ENCODE results near the gene NDST4.

Gene NDST4

GRCh38 chr4:115113506-115114106 lies at the start of gene NDST4:
Gene NDST4, minus strand, starts transcription at chr4:115113620. Its CDS starts 36,584 bp downstream, at chr4:115077036.
- H3K27me3 ChIP-seq (ENCODE audit: control insufficient read depth, insufficient read depth, low read length): no peaks in the 10 kb centered on the region
- no peak within 1 kb of the TSS for H3K27ac ChIP-seq (ENCODE audit: low read depth, low read length)
- H3K4me1 ChIP-seq (ENCODE audit: control insufficient read depth, insufficient read depth, low read length): no peaks in the 10 kb centered on the region
- no peaks in the 10 kb centered on the region for H3K36me3 ChIP-seq (ENCODE audit: control insufficient read depth, insufficient read depth, low read length)
- no peak within 1 kb of the TSS for H3K9ac ChIP-seq (ENCODE audit: low read length)
- H3K4me3 ChIP-seq (ENCODE audit: low read length): peak within 1 kb of the TSS; percentile 25

DNA sequence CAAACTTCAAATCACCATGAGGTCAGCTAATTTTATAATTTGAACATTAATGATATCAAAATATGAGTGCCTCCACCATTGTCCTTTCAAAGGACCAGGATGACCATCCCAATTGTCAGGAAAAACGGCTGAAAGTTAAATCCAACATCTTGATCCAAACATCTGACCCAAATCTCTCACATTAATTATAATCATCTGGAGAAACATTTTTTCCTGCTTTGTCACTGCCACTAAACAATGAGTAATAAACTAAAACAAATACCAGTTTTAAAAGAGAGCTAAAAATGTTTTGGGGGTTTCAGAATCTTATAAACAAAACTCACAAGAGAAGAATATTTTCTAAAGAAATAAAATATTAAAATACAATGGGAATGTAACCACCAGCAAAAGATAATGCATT lies 45.7 kb upstream of the NDST4 start:
- no peaks in the 10 kb centered on the region for H3K4me1 ChIP-seq (ENCODE audit: control insufficient read depth, insufficient read depth, low read length)
- H3K4me3 ChIP-seq (ENCODE audit: low read length): no peak overlapping the region
- no peak overlapping the region for H3K27ac ChIP-seq (ENCODE audit: low read depth, low read length)
- no peak overlapping the region for H3K9ac ChIP-seq (ENCODE audit: low read length)
- H3K27me3 ChIP-seq (ENCODE audit: control insufficient read depth, insufficient read depth, low read length): no peaks in the 10 kb centered on the region
- H3K36me3 ChIP-seq (ENCODE audit: control insufficient read depth, insufficient read depth, low read length): no peaks in the 10 kb centered on the region

GRCh38 chr4:115158296-115158695 lies 44.9 kb upstream of the NDST4 start:
- Histone ChIP-seq H3K27ac (ENCODE audit: low read depth, low read length) (no peak overlapping the region), H3K36me3 (ENCODE audit: control insufficient read depth, insufficient read depth, low read length) (no peaks in the 10 kb centered on the region), H3K27me3 (ENCODE audit: control insufficient read depth, insufficient read depth, low read length) (no peaks in the 10 kb centered on the region), H3K9ac (ENCODE audit: low read length) (no peak overlapping the region), H3K4me1 (ENCODE audit: control insufficient read depth, insufficient read depth, low read length) (no peaks in the 10 kb centered on the region), H3K4me3 (ENCODE audit: low read length) (no peak overlapping the region)

DNA sequence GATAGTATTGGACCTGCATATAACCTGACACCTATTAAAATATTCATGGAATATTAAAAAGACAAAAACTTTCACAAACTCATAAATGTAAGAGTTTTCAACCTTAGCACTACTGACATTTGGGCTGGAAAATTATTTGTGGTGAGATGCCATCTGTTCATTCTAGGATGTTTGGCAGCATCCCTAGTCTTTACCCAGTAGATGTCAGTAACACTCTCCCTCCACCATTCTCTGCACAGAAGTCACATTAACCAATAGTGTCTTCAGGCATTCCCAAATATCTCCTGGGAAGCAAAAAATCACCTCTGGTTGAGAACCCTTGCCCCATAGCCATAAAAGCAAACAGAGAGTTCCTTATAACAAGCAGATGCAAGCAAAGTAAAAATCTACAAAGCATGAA lies 41.4 kb upstream of the NDST4 start:
- H3K27me3 ChIP-seq (ENCODE audit: control insufficient read depth, insufficient read depth, low read length): no peaks in the 10 kb centered on the region
- H3K4me3 ChIP-seq (ENCODE audit: low read length): no peak overlapping the region
- no peaks in the 10 kb centered on the region for H3K4me1 ChIP-seq (ENCODE audit: control insufficient read depth, insufficient read depth, low read length)
- no peak overlapping the region for H3K9ac ChIP-seq (ENCODE audit: low read length)
- no peaks in the 10 kb centered on the region for H3K36me3 ChIP-seq (ENCODE audit: control insufficient read depth, insufficient read depth, low read length)
- no peak overlapping the region for H3K27ac ChIP-seq (ENCODE audit: low read depth, low read length)

DNA sequence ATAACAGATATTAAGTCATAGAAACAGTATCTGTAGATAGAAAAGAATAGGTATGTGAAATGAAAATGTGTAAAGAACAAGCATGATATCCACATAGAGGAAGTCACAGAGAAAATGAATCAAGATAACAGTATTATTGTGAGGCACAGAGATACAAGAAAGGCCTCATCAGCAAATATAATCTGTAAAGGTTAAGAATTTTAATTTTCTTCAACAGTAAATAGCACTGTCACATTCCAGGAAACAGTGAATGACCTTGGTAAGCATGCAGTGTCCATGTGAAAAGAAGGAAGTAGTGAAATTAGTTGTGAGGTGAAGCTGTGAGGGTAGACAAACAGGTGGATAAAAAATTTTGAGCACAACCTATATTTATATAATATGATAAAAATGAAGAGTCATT lies 39.5 kb upstream of the NDST4 start:
- Histone ChIP-seq H3K27me3 (ENCODE audit: control insufficient read depth, insufficient read depth, low read length) (no peaks in the 10 kb centered on the region), H3K27ac (ENCODE audit: low read depth, low read length) (no peak overlapping the region)

GRCh38 chr4:115152081-115152480 lies 38.7 kb upstream of the NDST4 start:
- Histone ChIP-seq H3K27me3 (ENCODE audit: control insufficient read depth, insufficient read depth, low read length) (no peaks in the 10 kb centered on the region), H3K27ac (ENCODE audit: low read depth, low read length) (no peak overlapping the region), H3K4me1 (ENCODE audit: control insufficient read depth, insufficient read depth, low read length) (no peaks in the 10 kb centered on the region), H3K36me3 (ENCODE audit: control insufficient read depth, insufficient read depth, low read length) (no peaks in the 10 kb centered on the region), H3K9ac (ENCODE audit: low read length) (no peak overlapping the region), H3K4me3 (ENCODE audit: low read length) (no peak overlapping the region)

More for the DNA sequence above, 39.5 kb upstream of the NDST4 start:
- Histone ChIP-seq H3K36me3 (ENCODE audit: control insufficient read depth, insufficient read depth, low read length) (no peaks in the 10 kb centered on the region), H3K4me3 (ENCODE audit: low read length) (no peak overlapping the region), H3K9ac (ENCODE audit: low read length) (no peak overlapping the region), H3K4me1 (ENCODE audit: control insufficient read depth, insufficient read depth, low read length) (no peaks in the 10 kb centered on the region)

GRCh38 chr4:115149106-115149505 lies 35.7 kb upstream of the NDST4 start:
- Histone ChIP-seq H3K27me3 (ENCODE audit: control insufficient read depth, insufficient read depth, low read length) (no peaks in the 10 kb centered on the region), H3K27ac (ENCODE audit: low read depth, low read length) (no peak overlapping the region), H3K9ac (ENCODE audit: low read length) (no peak overlapping the region), H3K4me1 (ENCODE audit: control insufficient read depth, insufficient read depth, low read length) (no peaks in the 10 kb centered on the region), H3K36me3 (ENCODE audit: control insufficient read depth, insufficient read depth, low read length) (no peaks in the 10 kb centered on the region), H3K4me3 (ENCODE audit: low read length) (no peak overlapping the region)

DNA sequence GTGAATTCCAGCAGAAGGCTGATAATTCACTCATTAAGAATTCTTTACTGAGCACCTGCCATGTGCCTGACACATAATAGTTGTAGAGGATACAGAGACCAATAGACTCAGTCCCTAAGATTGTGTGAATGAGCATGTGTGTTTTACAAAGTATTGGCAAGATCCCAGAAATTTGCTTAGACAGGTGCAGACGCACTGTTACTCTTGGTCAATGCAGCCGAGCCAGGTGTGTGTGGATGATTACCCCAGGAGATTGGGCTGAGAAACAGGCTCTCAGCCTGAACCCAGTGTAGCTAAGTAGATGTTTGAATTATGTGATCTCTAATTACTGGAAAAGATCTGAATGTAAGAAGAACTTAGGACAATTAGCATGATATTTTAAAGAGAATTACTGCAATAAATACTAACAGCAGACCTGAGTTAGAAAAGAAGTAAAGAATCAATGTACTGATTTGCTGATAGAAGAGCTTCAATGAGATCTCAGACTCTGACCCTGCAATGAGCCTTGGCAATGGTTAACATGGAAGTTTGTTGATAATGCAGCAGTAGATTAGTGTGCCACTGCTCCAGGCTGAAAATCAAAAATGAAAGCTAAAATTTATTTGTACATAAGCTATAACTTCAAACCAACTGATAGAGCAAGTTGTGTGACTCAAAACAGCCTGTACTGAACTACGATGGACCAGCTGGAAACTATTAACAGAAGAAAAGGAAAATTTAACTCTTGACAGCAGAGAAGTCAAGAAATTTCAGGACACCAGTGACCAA lies 32.2 kb upstream of the NDST4 start:
- H3K4me1 ChIP-seq (ENCODE audit: control insufficient read depth, insufficient read depth, low read length): no peaks in the 10 kb centered on the region
- H3K27me3 ChIP-seq (ENCODE audit: control insufficient read depth, insufficient read depth, low read length): no peaks in the 10 kb centered on the region

GRCh38 chr4:115128037-115128436 lies 14.6 kb upstream of the NDST4 start:
- Histone ChIP-seq H3K4me1 (ENCODE audit: control insufficient read depth, insufficient read depth, low read length) (peaks cover 2% of the 10 kb centered on the region), H3K27me3 (ENCODE audit: control insufficient read depth, insufficient read depth, low read length) (no peaks in the 10 kb centered on the region), H3K4me3 (ENCODE audit: low read length) (no peak overlapping the region), H3K36me3 (ENCODE audit: control insufficient read depth, insufficient read depth, low read length) (no peaks in the 10 kb centered on the region), H3K9ac (ENCODE audit: low read length) (no peak overlapping the region), H3K27ac (ENCODE audit: low read depth, low read length) (no peak overlapping the region)

More for the DNA sequence above, 32.2 kb upstream of the NDST4 start:
- no peaks in the 10 kb centered on the region for H3K36me3 ChIP-seq (ENCODE audit: control insufficient read depth, insufficient read depth, low read length)
- no peak overlapping the region for H3K4me3 ChIP-seq (ENCODE audit: low read length)
- no peak overlapping the region for H3K9ac ChIP-seq (ENCODE audit: low read length)
- H3K27ac ChIP-seq (ENCODE audit: low read depth, low read length): no peak overlapping the region

- H3K4me1 ChIP-seq (ENCODE audit: control insufficient read depth, insufficient read depth, low read length): peaks cover 2% of the 10 kb centered on the region
- H3K36me3 ChIP-seq (ENCODE audit: control insufficient read depth, insufficient read depth, low read length): no peaks in the 10 kb centered on the region
- no peak overlapping the region for H3K4me3 ChIP-seq (ENCODE audit: low read length)
- no peak overlapping the region for H3K27ac ChIP-seq (ENCODE audit: low read depth, low read length)
- no peak overlapping the region for H3K9ac ChIP-seq (ENCODE audit: low read length)
- no peaks in the 10 kb centered on the region for H3K27me3 ChIP-seq (ENCODE audit: control insufficient read depth, insufficient read depth, low read length)
These were observed 13.1 kb upstream of the NDST4 start for GRCh38 chr4:115126491-115126890.

DNA sequence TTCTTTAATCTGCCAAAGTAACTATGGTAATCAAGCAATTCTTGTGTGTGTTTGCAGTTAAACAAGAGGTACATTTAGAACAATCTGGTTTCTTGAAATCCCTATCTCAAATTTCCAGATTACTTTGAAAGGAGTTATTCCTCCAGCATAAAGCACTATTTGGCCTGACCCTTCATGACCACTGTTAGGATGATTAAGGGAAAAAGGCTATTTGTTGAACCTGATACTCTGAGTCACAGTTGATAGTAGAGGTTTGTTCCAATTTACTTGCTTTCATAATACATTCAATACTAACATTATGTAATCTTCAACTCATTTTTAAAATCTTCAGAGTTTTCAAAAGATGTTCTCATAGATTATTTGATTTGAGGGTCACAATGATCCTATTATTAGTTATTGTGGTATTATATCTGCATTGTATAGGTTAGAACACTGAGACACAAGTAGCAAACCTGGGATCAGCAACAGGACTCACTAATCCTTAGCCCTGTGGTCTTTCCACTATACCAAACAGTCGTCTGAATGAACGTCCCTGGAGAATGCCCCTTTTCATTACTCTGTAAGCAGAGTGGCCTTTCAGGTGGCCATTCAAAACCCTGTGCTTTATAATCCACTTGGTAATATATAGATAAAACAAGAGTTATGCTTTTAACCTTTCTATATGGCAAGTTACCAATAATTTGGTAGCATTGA lies 8.1 kb upstream of the NDST4 start:
- H3K4me1 ChIP-seq (ENCODE audit: control insufficient read depth, insufficient read depth, low read length): peaks cover 2% of the 10 kb centered on the region
- H3K4me3 ChIP-seq (ENCODE audit: low read length): no peak overlapping the region
- no peaks in the 10 kb centered on the region for H3K36me3 ChIP-seq (ENCODE audit: control insufficient read depth, insufficient read depth, low read length)
- no peak overlapping the region for H3K9ac ChIP-seq (ENCODE audit: low read length)
- H3K27ac ChIP-seq (ENCODE audit: low read depth, low read length): no peak overlapping the region
- H3K27me3 ChIP-seq (ENCODE audit: control insufficient read depth, insufficient read depth, low read length): no peaks in the 10 kb centered on the region

DNA sequence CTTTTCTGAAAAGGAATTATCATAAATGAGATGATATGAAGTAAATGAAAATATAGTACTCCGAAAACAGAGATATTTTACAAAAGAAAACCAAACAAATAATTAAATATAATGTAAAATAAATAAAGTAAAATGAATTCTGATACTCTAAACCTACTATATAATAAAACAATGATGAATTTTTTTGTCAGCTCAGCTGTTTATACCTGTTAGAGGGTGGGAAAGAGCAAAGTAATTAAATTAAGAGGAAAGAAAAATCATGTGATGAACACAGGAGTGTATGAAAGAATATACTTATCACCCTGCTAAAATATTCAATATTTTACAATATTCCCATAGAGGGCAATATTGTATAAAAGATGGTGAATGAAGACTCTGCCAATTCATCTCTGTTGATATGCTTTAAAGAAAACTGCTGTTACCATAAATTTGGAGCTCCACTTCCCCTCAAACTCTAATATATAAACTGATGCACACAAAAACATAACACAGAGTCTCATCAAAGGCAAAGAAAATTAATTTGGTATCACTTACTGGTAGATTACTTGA lies 6.5 kb upstream of the NDST4 start:
- no peak overlapping the region for H3K9ac ChIP-seq (ENCODE audit: low read length)
- no peaks in the 10 kb centered on the region for H3K4me1 ChIP-seq (ENCODE audit: control insufficient read depth, insufficient read depth, low read length)
- H3K27me3 ChIP-seq (ENCODE audit: control insufficient read depth, insufficient read depth, low read length): no peaks in the 10 kb centered on the region
- H3K36me3 ChIP-seq (ENCODE audit: control insufficient read depth, insufficient read depth, low read length): no peaks in the 10 kb centered on the region
- H3K4me3 ChIP-seq (ENCODE audit: low read length): no peak overlapping the region
- no peak overlapping the region for H3K27ac ChIP-seq (ENCODE audit: low read depth, low read length)

Data from rectal smooth muscle tissue (tissue), 1 donor.